Stimulated activated CD4-positive, alpha-beta T cell treated with anti-CD3 and anti-CD28 coated beads, Interleukin-4, amount 100 ng/mL, for 4 hours (primary cell): ENCODE data around the gene REL.
"Not testable (repeated sequence)": the region's sequence is repeated elsewhere in the genome, so short reads cannot be mapped to it uniquely, and the experiment has no call there.

ENCODE experiments used
- DNase-seq, 2 experiments: peaks; one replicate each; pipeline ENCODE4 v3.0.0-alpha.2; 2020

The REL gene

DNA sequence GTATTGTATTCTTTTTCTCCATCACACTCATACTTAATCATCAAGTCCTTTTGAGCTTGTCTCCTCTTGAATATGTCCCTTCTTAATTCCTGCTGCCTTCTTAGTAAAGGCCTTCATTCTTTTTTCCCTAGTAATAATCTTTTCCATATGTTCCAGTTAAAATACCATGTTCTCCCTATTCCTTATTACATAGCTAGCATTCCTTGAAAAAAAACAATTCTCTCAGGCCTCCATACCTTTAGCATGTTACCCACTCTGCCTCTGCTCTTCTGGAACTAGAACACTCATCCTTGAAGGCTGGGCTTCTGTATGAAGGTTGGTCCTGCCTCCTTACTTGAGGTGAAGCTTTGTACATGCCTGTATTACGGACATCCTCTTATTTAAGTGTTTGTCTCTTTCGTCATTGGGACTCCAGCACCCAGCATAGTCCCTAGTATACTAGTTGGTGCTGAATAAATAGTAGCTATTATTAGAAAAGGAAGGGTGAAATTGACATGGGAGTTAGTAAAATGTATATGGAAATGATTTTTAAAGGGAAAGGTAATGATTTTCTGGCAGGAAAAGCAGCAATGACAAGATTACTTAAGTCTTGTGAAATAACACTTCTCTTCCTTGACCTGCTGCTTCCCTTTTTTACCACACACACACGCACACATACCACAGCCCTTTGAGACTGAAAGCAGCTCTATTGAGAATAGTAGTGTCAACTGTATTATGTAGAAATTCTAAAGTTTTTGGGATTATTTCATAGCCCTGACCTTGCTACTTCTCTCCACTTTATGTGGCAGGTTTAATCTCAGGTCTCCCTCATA, 45.6 kb downstream of the REL start:
- no peak for DNase-seq

DNA sequence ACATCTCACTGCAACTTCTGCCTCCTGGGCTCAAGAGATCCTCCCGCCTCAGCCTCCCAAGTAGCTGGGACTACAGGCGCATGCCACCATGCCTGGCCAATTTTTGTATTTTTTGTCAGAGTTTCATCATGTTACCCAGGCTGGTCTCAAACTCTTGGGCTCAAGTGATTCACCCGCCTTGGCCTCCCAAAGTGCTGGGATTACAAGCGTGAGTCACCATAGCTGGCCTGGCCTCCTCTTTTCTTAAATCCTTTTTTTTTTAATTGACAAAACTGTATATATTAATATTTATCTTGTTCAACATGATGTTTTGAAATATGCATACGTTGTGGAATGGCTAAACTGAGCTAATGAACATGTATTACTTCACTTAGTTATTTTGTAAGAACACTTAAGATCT, 50.7 kb downstream of the REL start:
- DNase-seq, result not testable (repeated sequence)

DNA sequence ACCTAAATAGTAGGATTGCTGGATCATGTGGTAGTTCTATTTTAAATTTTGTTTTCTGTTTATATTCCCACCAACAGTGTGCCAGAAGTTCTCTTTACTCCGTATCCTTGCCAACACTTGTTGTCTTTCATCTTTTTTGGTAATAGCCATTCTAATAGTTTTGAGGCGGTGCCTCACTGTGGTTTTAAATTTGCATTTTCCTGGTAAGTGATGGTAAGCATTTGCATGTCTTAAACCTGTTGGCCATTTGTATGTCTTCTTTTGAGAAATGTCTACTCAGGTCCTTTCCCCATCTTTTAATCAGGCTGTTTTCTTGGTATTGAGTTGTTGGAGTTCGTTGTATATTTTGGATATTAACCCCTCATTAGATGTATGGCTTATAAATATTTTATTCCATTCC, 51.6 kb downstream of the REL start:
- DNase-seq, result no peak

DNA sequence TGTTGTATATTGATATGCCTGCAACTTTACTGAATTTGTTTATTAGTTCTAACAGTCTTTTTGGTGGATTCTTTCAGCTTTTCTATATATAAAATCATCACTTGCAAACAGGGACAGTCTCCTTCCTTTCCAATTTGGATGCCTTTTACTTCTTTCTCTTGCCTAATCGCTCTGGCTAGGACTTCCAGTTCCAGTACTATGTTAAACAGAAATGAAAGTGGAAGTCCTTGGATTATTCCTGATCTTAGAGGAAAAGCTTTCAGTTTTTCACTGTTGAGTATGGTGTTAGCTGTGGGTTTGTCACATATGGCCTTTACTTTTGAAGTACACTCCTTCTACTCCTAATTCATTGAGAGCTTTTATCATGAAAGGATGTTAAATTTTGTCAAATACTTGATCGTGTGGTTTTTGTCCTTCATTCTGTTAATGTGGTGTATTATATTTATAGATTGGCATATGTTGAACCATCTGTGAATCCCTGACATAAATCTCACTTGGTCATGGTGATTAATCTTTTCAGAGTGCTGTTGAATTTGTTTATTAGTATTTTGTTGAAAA, 52.9 kb downstream of the REL start:
- DNase-seq, result no peak

DNA sequence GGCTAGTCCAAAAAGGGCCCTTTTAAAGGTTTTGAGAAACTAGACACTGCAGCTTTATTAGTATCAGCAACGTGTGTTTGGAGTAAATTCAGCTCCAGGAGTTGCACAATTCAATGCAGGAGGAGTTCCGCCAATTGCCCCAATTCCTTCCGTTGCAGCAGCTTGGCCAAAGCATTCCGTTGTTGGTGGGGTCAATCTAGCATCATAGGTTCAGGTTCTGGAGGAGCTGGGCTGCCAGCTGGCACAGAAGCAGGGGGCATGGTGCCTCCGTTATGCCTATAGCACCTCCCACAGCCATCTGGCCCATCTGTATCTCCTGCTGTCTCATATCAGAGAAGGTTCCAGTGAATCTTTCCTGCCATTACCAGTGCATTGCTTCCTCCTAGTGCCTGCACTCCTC, 55.4 kb downstream of the REL start:
- DNase-seq, result no peak

DNA sequence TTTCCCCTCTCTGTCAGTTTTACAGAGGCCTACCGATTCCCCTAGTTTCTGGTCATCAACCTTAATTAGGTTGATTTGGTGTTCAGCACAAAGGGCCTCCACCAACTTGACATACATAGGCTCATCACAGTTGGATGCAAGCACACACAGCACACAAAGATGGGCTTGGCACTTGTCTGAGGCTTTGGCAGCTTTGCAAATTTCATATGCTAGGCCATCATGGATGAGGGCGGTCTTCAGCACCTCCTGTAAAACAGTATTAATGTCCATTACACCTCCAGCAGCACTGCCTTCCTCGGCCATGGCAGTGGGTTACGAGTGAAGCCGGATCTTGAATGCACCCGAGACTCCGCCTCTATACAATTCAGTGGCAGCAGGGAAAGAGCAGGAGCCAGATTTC, 56.9 kb downstream of the REL start:
- DNase-seq, result no peak

DNA sequence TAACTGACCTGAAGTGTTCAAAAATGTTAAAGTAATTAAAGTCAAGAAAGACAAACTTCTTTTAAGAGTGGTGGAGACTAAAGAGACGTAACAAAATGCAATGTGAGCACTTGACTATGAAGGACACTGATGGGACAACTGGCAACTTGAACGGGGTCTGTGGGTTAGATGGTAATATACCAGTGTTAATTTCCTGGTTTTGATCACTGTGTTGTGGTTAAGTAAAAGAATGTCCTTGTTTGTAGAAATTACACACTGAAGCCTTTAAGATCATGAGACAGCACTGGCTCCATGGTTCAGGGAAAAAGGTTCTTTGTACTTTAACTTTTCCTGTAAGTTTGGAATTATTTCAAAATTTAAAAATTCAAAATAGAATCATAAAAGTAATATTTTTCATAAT, 58.2 kb downstream of the REL start:
- DNase-seq, result no peak

DNA sequence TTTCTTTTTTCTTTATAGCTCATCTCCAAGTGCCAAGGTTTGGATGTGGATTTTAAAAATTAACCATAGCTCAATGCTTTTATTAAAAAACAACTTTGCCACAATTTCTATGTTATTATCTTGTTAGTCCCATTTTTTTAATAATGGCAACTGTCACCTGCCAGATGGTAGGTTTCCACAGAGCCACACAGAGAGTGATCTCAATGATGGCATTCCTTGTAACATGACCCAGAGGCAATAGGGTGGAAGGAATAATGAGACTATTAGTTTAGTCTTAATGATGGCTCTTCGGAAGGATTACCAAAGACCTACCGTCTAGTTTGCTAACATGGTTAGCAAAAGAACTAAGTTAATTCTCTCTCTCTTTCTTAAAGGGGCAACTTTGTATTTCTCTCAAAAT, 64.0 kb downstream of the REL start:
- no peak for DNase-seq

DNA sequence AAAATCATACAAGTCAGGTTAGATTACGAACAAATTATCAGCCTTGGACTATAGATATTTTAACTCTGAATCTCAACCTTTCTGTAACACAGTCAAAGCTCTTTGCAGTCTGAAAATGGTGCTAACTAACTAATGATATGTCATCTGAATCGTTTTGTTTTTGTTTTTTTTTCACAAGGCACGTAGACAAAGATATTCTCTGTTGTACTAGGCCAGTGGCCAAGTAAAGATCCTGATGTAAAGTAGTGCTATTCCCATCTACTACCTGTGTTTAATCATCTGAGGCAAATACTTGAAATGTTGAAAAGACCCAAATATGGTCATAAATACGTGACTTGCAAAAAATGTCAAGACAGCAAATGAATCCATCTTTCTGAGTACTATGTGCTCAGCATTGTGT, 65.7 kb downstream of the REL start:
- no peak for DNase-seq

DNA sequence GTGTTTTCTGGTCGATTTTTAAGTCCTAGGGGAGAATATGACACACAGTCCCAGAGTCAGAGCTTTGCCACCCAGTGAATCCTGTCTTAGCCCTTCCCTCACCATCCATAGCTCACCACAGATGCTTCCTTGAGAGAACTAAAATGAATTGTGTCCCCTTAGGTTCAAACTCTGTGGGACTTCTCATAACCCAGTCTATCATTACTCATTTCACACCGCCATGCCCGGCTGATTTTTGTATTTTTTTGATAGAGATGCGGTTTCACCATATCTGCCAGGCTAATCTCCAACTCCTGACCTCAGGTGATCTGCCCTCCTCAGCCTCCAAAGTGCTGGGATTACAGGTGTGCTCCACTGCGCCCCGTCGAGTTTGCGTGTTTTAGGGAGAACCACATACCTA, 66.8 kb downstream of the REL start:
- no peak for DNase-seq

DNA sequence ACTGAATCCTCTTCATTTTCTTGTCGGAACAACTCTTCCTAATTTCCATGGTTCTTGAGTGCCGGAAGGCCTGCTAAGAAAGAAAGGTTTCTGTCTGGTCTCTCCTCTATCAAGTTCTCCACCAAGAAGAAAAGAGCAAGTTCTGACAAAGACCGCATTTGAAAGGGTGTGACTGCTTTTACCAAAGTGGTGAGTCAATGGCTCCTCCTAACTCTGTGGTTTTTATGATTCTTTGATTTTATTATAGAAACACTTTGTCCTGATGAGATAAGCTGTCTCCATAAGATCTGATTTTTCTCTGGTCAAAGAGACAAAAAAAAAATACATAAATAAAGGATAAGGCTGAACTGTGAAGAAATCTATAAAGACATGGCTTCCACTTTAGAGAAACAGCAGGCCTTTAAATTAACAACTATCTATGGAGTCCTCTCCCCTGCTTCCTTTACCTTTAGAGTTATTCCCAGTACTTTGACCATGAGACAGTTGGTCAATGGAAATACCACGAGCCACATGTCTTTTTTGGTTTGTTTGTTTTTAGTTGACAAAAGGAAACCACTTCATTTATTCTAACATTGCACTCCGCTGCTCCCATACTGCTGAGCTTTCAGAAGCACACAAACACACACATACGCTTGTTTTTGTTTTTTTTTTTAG, 67.7 kb downstream of the REL start:
- DNase-seq, result no peak

DNA sequence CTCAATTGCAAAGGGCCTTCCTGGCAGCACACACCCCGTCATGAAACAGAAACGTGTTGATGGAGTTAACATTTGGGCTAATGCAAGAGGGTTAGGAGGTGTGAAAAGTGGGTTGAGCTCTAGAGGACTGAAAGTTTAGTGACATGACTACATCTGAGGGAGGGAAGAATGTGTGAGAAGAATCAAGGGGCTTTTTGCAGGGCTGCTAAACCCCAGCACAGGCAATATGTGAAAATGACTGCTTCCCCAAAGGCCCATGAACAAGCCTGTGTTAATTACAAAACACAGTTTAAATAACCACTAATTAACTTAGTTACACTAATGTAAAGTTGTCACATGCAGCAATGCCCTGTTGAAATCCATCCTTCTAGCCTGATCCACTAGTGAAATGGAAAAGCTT, 72.8 kb downstream of the REL start:
- no peak for DNase-seq

DNA sequence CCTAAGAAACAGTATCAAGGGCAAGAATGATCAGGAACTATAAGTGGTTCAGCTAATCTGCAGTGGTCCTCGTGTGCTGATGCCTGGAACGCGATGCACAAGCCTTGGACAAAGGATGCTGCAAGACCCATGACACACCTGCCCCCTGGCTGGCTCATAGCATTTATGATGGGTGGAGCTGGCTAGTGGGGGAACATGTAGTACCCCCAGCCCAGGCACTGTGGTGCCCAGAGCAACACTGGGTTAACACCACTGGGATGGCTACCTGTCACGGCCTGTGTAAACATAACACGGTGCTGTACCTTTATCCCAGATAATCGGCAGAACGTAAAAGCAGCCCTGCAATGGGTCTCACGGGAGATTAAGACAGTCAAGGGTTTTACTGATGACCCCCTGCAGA, 75.8 kb downstream of the REL start:
- no peak for DNase-seq

DNA sequence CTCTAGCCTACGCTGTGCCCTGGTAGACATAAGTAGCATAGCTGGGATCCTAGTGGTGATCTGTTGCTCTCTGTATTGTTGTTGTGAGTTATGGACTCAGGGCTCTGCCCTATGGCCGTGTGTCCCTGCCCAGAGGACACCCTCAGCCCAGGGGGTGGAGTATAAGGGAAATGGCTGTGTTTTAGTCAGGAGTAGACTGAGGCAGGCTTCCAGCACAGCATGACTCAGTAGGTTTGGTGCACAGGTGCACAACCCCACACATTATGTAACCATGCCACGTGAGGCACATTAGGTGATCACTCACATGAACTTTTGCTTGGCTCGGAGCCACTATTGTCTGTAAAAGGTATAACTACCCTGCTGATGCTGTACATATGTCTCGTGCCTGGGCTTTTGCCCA, 76.3 kb downstream of the REL start:
- no peak for DNase-seq

DNA sequence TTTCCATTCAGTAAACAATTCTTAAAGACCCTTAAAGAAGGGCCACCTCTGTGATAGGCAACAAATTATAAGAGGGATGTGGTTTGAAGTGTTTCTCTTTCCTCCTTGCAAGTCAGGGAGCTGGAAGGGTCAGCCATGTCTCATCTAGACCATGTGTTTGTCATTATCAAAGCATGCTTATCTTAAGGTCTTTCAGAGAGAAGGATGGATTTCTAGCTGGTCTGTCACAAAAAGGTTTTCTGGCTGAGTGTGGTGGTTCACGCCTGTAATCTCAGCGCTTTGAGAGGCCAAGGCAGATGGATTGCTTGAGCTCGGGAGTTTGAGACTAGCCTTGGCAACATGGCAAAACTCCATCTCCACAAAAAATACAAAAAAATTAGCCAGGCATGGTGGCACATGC, 77.0 kb downstream of the REL start:
- DNase-seq, result no peak

DNA sequence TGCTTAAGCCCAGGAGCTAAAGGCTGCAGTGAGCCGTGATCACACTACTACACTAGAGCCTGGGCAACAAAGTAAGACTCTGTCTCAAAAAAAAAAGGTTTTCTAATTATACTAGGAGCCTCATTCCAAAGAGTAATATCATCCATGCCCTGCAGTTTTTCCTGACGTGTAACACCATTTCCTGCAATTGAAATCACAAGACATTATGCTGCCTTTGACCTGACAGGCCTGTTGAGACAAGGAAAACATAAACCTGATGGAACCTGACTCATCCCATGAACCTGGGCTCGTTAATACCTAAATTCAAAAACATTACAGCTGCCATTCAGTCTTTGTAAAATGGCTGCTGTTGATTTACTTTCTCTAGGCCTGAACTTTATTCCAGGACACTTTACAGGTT, 77.4 kb downstream of the REL start:
- no peak for DNase-seq

DNA sequence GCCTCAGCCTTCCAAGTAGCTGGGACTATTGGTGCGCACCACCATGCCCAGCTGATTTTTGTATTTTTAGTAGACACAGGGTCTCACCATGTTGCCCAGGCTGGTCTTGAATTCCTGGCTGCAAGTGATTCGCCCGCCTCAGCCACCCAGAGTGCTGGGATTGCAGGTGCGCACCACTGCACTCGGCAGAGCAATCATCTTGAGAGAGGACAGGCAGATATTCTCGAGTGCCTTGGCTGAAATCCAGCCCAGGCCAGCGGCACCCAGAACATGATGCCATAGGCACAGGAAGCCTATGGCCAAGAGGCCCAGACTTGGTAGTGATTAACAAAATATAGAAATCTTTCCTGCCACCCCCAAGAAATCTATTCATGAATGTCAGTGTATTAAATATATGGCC, 78.1 kb downstream of the REL start:
- no peak for DNase-seq

DNA sequence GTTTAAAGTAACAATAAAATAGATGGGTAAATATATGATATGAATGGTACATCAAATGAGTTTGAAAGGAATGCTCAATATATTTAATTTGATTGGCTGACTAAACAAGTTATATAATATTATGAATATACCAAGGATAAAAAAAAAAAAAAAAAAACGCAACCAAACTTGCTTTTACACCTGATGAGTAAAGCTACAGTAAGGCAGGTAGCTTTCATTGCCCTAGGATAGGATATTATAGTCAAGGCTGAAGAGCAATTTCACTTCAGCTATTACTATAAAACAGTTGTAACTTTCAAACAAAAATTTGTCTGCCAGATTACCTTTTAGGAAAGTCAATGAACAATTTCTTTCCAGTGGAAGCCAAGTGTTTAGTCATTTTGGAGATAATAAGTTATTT, 79.3 kb downstream of the REL start:
- DNase-seq, result no peak

DNA sequence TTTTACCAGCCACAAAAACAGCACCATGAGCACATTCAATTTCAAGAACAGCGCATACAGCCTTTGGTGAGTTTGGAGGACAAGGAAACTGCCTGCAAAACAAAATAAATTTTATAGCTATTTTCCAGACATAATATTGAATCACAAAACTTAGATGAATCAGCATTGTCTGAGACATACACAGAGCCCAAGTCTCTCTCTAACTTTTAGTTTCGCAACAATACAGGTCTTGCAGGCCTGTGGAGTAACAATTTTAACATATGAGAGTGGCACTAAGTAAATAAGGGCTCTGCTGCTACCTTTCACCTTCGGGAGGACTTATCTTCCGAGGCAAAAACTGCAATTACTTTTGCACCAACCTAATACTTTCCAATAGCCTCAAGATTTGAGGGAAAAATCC, 80.1 kb downstream of the REL start:
- no peak for DNase-seq

DNA sequence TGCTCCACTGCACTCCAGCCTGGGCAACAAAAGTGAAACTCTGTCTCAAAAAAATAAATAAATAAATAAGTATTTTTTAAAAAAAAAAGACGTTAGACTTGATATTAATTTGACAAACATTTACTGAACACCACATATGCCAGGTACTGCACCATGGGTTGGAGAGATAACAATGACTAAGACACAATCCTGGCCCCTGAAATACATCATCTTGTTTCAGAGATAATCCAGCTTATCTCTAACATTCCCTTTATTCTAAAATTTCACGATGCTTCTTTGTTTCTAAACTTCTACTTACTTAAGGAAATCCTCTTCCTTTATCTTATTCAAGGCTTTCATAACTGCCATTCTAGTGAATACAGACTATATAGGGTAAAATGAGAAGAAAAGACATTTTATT, 81.2 kb downstream of the REL start:
- DNase-seq, result no peak

DNA sequence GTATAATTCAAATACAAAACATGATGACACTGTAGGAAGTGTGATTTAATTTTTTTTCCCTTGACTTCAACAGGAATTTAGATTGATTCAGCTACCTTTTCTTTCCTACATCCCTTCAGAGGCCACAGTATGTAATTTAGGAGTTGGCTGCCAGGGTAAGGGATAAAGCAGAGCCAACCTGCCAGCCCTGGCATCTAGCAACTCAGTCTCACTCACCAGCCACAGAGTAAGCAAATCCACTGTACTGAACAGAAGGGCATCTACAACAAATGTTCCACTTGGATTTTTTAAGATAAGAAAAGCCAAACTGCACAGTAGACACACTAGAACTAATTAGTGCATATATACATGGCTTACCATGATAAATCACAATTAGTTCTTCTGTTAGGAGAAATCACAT, 81.8 kb downstream of the REL start:
- DNase-seq, result no peak

DNA sequence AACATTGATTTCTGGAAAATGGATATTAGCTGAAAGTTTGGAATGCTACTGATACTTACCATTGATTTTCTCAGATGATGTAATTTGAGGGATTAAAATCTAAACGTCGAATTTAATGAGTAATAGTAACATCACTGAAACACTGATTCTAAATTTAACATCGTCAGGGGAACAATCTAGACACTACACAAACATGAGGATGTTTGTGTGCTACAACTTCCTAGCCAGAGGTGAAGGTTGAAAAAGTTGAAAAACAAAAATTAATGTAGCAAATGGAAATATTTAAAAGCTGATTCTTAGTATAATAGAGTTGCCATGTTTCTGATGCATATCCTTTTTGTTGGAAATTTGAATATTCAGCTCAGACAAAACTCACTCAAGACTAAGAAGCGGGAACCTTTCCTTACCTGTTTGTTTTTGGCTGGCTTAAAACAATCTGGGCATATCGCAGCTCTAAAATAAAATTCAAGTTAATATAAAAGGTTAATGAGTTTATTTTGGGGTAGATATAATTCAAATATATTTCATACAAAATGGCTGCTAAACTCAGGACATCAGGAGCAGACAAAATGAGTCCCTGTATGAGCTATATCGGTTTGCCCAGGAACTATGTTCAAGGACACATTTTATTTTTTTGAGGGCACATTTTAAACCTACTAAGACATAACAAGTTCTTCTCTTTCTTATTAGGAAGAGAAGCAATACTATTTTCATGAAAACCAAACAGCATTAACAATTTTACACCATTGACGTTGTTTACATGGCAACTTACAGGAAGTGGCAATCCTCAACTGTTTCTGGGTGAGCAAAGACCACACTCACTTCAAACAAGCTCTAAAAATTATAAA, 83.5 kb downstream of the REL start:
- no peak for DNase-seq

DNA sequence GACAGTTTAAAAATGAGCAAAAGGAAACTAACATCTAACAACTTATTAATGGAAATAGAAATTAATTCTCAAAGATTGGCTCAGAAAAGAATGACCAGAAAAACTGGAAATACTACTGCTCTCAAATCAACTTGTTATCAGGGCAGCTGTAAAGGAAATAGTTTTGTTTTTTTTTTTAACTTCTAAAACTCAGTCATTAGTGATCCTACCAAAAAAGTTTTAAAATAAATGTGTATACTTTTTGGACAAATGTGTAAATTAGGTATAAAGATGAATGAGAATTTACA, 84.1 kb downstream of the REL start:
- no peak for DNase-seq
